SJCRH30 (cell line): ENCODE data around the gene MECR. TPM values are rescaled to one million over a fixed set of nuclear protein-coding genes. Genes with fewer than 3 reads are reported as not detected.

Experiments
- DNase-seq, 2 experiments: peaks; one replicate each; pipeline ENCODE4 v3.0.0-alpha.2; 2015 to 2020
- H3K27ac ChIP-seq: fragments of 250-450 bp; sonication (Bioruptor Pico); 2 replicates; pipeline ENCODE4 v1.5.1; 2020; ENCODE audit warnings: mild to moderate bottlenecking, moderate library complexity
- H3K27me3 ChIP-seq: fragments of 250-450 bp; sonication (Bioruptor Pico); 2 replicates; pipeline ENCODE4 v1.5.1; 2020; ENCODE audit warnings: mild to moderate bottlenecking, moderate library complexity
- H3K36me3 ChIP-seq: fragments of 250-450 bp; sonication (Bioruptor Pico); 2 replicates; pipeline ENCODE4 v1.5.1; 2020; ENCODE audit warnings: mild to moderate bottlenecking, moderate library complexity
- H3K4me1 ChIP-seq: fragments of 250-450 bp; sonication (Bioruptor Pico); 2 replicates; pipeline ENCODE4 v1.5.1; 2020; ENCODE audit warnings: mild to moderate bottlenecking, moderate library complexity
- H3K4me3 ChIP-seq: fragments of 250-450 bp; sonication (Bioruptor Pico); 2 replicates; pipeline ENCODE4 v1.5.1; 2020; ENCODE audit warnings: mild to moderate bottlenecking, moderate library complexity
- H3K9me3 ChIP-seq: fragments of 250-450 bp; sonication (Bioruptor Pico); replicated peaks from 2 replicates; pipeline ENCODE4 v1.5.1; 2020; ENCODE audit warnings: mild to moderate bottlenecking, moderate library complexity
- total RNA-seq: library from RNA; depleted of rRNA; stranded (reverse); fragments of >200 nt; shearing (Covaris generic); gene quantifications from 2 replicates; pipeline ENCODE4 v1.2.3, GENCODE V29; 2014; rRNA removed

MECR gene
- total RNA-seq: 18.9 and 25.4 TPM in 2 replicates

GRCh38 chr1:29230553-29231378 is at the start of gene MECR:
Gene MECR (minus strand): TSS chr1:29230934. CDS start chr1:29230906, 28 bp downstream.
- no peaks in the 10 kb centered on the region for H3K9me3 ChIP-seq
- peak within 1 kb of the TSS; percentile 50 for H3K27ac ChIP-seq
- H3K27me3 ChIP-seq: no peaks in the 10 kb centered on the region
- peak; percentile 96 to 97 for DNase-seq
- no peaks in the 10 kb centered on the region for H3K36me3 ChIP-seq
- H3K4me1 ChIP-seq: peaks cover 10% of the 10 kb centered on the region
- H3K4me3 ChIP-seq: peak within 1 kb of the TSS; percentile 88

- no peak overlapping the region for H3K4me3 ChIP-seq
- no peak overlapping the region for H3K27ac ChIP-seq
- H3K36me3 ChIP-seq: peaks cover 6% of the 10 kb centered on the region; the same call in 1 of the 2 replicates
- H3K27me3 ChIP-seq: no peaks in the 10 kb centered on the region
- no peaks in the 10 kb centered on the region; the same call in 1 of the 2 replicates for H3K4me1 ChIP-seq
- DNase-seq: no peak
- H3K9me3 ChIP-seq: no peaks in the 10 kb centered on the region
Measured at GRCh38 chr1:29279951-29280391, 49.2 kb upstream of the MECR start.

- peaks cover 6% of the 10 kb centered on the region; the same call in 1 of the 2 replicates for H3K36me3 ChIP-seq
- no peaks in the 10 kb centered on the region for H3K27me3 ChIP-seq
- H3K9me3 ChIP-seq: no peaks in the 10 kb centered on the region
- H3K27ac ChIP-seq: no peak overlapping the region
- no peaks in the 10 kb centered on the region; the same call in 1 of the 2 replicates for H3K4me1 ChIP-seq
- no peak for DNase-seq
- no peak overlapping the region for H3K4me3 ChIP-seq
Measured at GRCh38 chr1:29279406-29279805, 48.7 kb upstream of the MECR start.

GRCh38 chr1:29278124-29278523 is 47.4 kb upstream of the MECR start:
- peaks cover 6% of the 10 kb centered on the region; the same call in 1 of the 2 replicates for H3K36me3 ChIP-seq
- no peak for DNase-seq
- no peaks in the 10 kb centered on the region for H3K9me3 ChIP-seq
- no peak overlapping the region for H3K27ac ChIP-seq
- H3K4me1 ChIP-seq: no peaks in the 10 kb centered on the region; the same call in 1 of the 2 replicates
- no peak overlapping the region for H3K4me3 ChIP-seq
- no peaks in the 10 kb centered on the region for H3K27me3 ChIP-seq

- H3K4me1 ChIP-seq: peaks cover 20% of the 10 kb centered on the region
- no peak for DNase-seq
- peaks cover 6% of the 10 kb centered on the region; the same call in 1 of the 2 replicates for H3K36me3 ChIP-seq
Measured at GRCh38 chr1:29275435-29275834, 44.7 kb upstream of the MECR start.

GRCh38 chr1:29272147-29272907 is 41.6 kb upstream of the MECR start:
- H3K27me3 ChIP-seq: no peaks in the 10 kb centered on the region
- H3K27ac ChIP-seq: peak overlapping the region; percentile 65; the same call in 1 of the 2 replicates
- H3K4me1 ChIP-seq: peaks cover 46% of the 10 kb centered on the region
- no peak overlapping the region for H3K4me3 ChIP-seq
- DNase-seq: no peak
- peaks cover 5% of the 10 kb centered on the region; the same call in 1 of the 2 replicates for H3K36me3 ChIP-seq
- H3K9me3 ChIP-seq: no peaks in the 10 kb centered on the region

More at GRCh38 chr1:29275435-29275834, 44.7 kb upstream of the MECR start:
- Histone ChIP-seq H3K9me3 (no peaks in the 10 kb centered on the region), H3K4me3 (no peak overlapping the region), H3K27ac (no peak overlapping the region), H3K27me3 (no peaks in the 10 kb centered on the region)

- no peaks in the 10 kb centered on the region for H3K9me3 ChIP-seq
- H3K27ac ChIP-seq: peak overlapping the region; percentile 65
- H3K27me3 ChIP-seq: no peaks in the 10 kb centered on the region
- H3K36me3 ChIP-seq: peaks cover 3% of the 10 kb centered on the region; the same call in 1 of the 2 replicates
- no peak overlapping the region for H3K4me3 ChIP-seq
- peaks cover 52% of the 10 kb centered on the region for H3K4me1 ChIP-seq
- DNase-seq: peak; percentile 80 to 88
Measured at GRCh38 chr1:29271724-29272123, 41.0 kb upstream of the MECR start.

- H3K27ac ChIP-seq: peak overlapping the region; percentile 65
- DNase-seq: no peak
- H3K4me3 ChIP-seq: no peak overlapping the region
Measured at GRCh38 chr1:29270929-29271521, 40.3 kb upstream of the MECR start.

GRCh38 chr1:29269382-29269781 is 38.6 kb upstream of the MECR start:
- peak overlapping the region; percentile 65 for H3K27ac ChIP-seq
- H3K4me3 ChIP-seq: no peak overlapping the region
- DNase-seq: peak; percentile 89 to 94
- H3K27me3 ChIP-seq: no peaks in the 10 kb centered on the region
- H3K9me3 ChIP-seq: no peaks in the 10 kb centered on the region; the same call in 1 of the 2 replicates
- peaks cover 53% of the 10 kb centered on the region for H3K4me1 ChIP-seq
- no peaks in the 10 kb centered on the region for H3K36me3 ChIP-seq

More at GRCh38 chr1:29270929-29271521, 40.3 kb upstream of the MECR start:
- H3K9me3 ChIP-seq: no peaks in the 10 kb centered on the region
- H3K36me3 ChIP-seq: no peaks in the 10 kb centered on the region
- peaks cover 53% of the 10 kb centered on the region for H3K4me1 ChIP-seq
- no peaks in the 10 kb centered on the region for H3K27me3 ChIP-seq

GRCh38 chr1:29267321-29268070 is 36.8 kb upstream of the MECR start:
- no peaks in the 10 kb centered on the region for H3K36me3 ChIP-seq
- H3K4me3 ChIP-seq: no peak overlapping the region
- H3K27me3 ChIP-seq: no peaks in the 10 kb centered on the region
- peak in 1 of 2 experiments; percentile 39 for DNase-seq
- H3K4me1 ChIP-seq: peaks cover 53% of the 10 kb centered on the region
- H3K9me3 ChIP-seq: peaks cover 5% of the 10 kb centered on the region
- H3K27ac ChIP-seq: peak overlapping the region; percentile 7; the same call in 1 of the 2 replicates

GRCh38 chr1:29266912-29267311 is 36.2 kb upstream of the MECR start:
- Histone ChIP-seq H3K27me3 (no peaks in the 10 kb centered on the region), H3K27ac (0 out of 2 replicates have a peak overlapping the region, but pooled peaks have one; percentile 7), H3K36me3 (no peaks in the 10 kb centered on the region), H3K4me3 (no peak overlapping the region), H3K9me3 (peaks cover 5% of the 10 kb centered on the region), H3K4me1 (peaks cover 47% of the 10 kb centered on the region)
- DNase-seq: peak; percentile 30 to 38

GRCh38 chr1:29264773-29265389 is 34.1 kb upstream of the MECR start:
- Histone ChIP-seq H3K36me3 (no peaks in the 10 kb centered on the region), H3K4me1 (peaks cover 27% of the 10 kb centered on the region), H3K27me3 (no peaks in the 10 kb centered on the region), H3K4me3 (no peak overlapping the region), H3K9me3 (peaks cover 5% of the 10 kb centered on the region), H3K27ac (no peak overlapping the region)
- no peak for DNase-seq

GRCh38 chr1:29260531-29260930 is 29.8 kb upstream of the MECR start:
- Histone ChIP-seq H3K36me3 (no peaks in the 10 kb centered on the region), H3K27me3 (no peaks in the 10 kb centered on the region), H3K4me1 (peaks cover 26% of the 10 kb centered on the region), H3K9me3 (peaks cover 5% of the 10 kb centered on the region), H3K27ac (no peak overlapping the region), H3K4me3 (no peak overlapping the region)
- DNase-seq: no peak
